Small intestine (tissue), 7 donors: ENCODE data around the gene ELMO3. TPM values are rescaled to one million over a fixed set of nuclear protein-coding genes. Genes with fewer than 3 reads are reported as not detected.
A peak's percentile ranks its signal among the peaks of the same experiment; 100 is the strongest.

Experiments
- DNase-seq, 2 donors: peaks; one replicate each; pipeline versions ENCODE4 v3.0.0 to v3.0.0-alpha.2; 2013
- FAIRE-seq: peaks from 2 replicates; lab custom pipeline; 2012; peaks lifted over from hg19 to GRCh38; lab: Jason Lieb, UNC
- H3K27ac ChIP-seq, 3 donors: one replicate each; pipeline ENCODE4 v1.5.1; 2013; ENCODE audit warnings: low read length in 2 of 3, mild to moderate bottlenecking in 2 of 3, control low read depth in 1 of 3, inconsistent platforms in 1 of 3, low read depth in 1 of 3, moderate library complexity in 1 of 3
- H3K27me3 ChIP-seq, 3 donors: one replicate each; pipeline ENCODE4 v1.6.1; 2013; ENCODE audit warnings: low read length in 3 of 3, inconsistent platforms in 1 of 3; ENCODE audit not compliant: control insufficient read depth in 3 of 3, insufficient read depth in 3 of 3
- H3K36me3 ChIP-seq, 3 donors: one replicate each; pipeline ENCODE4 v1.6.1; 2013; ENCODE audit warnings: low read length in 3 of 3, inconsistent platforms in 1 of 3, low read depth in 1 of 3, mild to moderate bottlenecking in 1 of 3, moderate library complexity in 1 of 3; ENCODE audit not compliant: control insufficient read depth in 3 of 3, insufficient read depth in 2 of 3
- H3K4me1 ChIP-seq, 3 donors: one replicate each; pipeline ENCODE4 v1.6.1; 2013; ENCODE audit warnings: low read length in 2 of 3, inconsistent platforms in 1 of 3, low read depth in 1 of 3, mild to moderate bottlenecking in 1 of 3, moderate library complexity in 1 of 3; ENCODE audit not compliant: control insufficient read depth in 3 of 3, insufficient read depth in 2 of 3
- H3K4me3 ChIP-seq, 3 donors: one replicate each; pipeline ENCODE4 v1.5.1; 2013; ENCODE audit warnings: low read length in 3 of 3, control low read depth in 1 of 3, inconsistent platforms in 1 of 3, low read depth in 1 of 3, mild to moderate bottlenecking in 1 of 3, moderate library complexity in 1 of 3
- H3K9me3 ChIP-seq, 2 donors: one replicate each; pipeline ENCODE4 v1.6.1; 2013; ENCODE audit warnings: low read depth in 1 of 2, low read length in 1 of 2; ENCODE audit not compliant: control insufficient read depth in 2 of 2, insufficient read depth in 1 of 2
- WGBS, 3 donors: extraction: QIAGEN DNeasy Blood & Tissue Kit; methylation state at CpG; one replicate each; pipeline ENCODE4 v1.1.7; 2013; 5-methylcytosine and 5-hydroxymethylcytosine counted together
- polyA plus RNA-seq, 4 donors: library from polyadenylated mRNA; stranded (reverse) in 3 of 4; unstranded in 1 of 4; fragments of 200-250 nt in 3 of 4; fragments of 120-200 nt in 1 of 4; gene quantifications; one replicate each; pipeline versions ENCODE4 v1.2.1 to v1.2.3, GENCODE V29; 2013
- donor health status: healthy with polysubstance abuse.
- donor health status: control.
- donor health status: control.
- donor health status: Bipolar disorder and iron deficiency.
- donor health status: healthy.

ELMO3 gene
- polyA plus RNA-seq, 4 donors: 36.3 to 101 (median 67.4) TPM

- DNase-seq (peak; percentile 15 to 61), FAIRE-seq (no peak)
- H3K27me3 ChIP-seq: peaks cover 0 to 18% (median 3%) of the 10 kb centered on the region in 3 donors
- H3K27ac ChIP-seq: peak overlapping the region in 1 of 3 donors; percentile 86
- H3K9me3 ChIP-seq: no peaks in the 10 kb centered on the region
- peaks cover 0 to 17% (median 0%) of the 10 kb centered on the region in 3 donors for H3K36me3 ChIP-seq
- WGBS, 3 donors: 30 to 53% (median 43%) methylated on average over 5 of the region's 5 CpGs
- H3K4me1 ChIP-seq: peaks cover 2 to 41% (median 5%) of the 10 kb centered on the region in 3 donors
- no peak overlapping the region for H3K4me3 ChIP-seq
These were observed 45.7 kb downstream of the ELMO3 start for GRCh38 chr16:67244387-67245185.

- H3K27ac ChIP-seq: peak overlapping the region in 1 of 3 donors; percentile 86
- FAIRE-seq: no peak
- DNase-seq: no peak
- peaks cover 0 to 24% (median 3%) of the 10 kb centered on the region in 3 donors for H3K27me3 ChIP-seq
- H3K9me3 ChIP-seq: no peaks in the 10 kb centered on the region
- H3K4me1 ChIP-seq: peaks cover 2 to 41% (median 5%) of the 10 kb centered on the region in 3 donors
- WGBS, 3 donors: 47 to 57% (median 51%) methylated on average over 4 of the region's 4 CpGs
- H3K36me3 ChIP-seq: peaks cover 0 to 13% (median 0%) of the 10 kb centered on the region in 3 donors
- H3K4me3 ChIP-seq: no peak overlapping the region
These were observed 46.3 kb downstream of the ELMO3 start for GRCh38 chr16:67245186-67245585.

- 7 to 18% (median 7%) methylated on average over 8 of the region's 8 CpGs for WGBS, 3 donors
- FAIRE-seq (no peak), DNase-seq (peak in 1 of 2 donors; percentile 37)
- Histone ChIP-seq H3K27me3 (peaks cover 0 to 29% (median 3%) of the 10 kb centered on the region in 3 donors), H3K27ac (peak overlapping the region; percentile 59 to 86 (median 60)), H3K4me3 (peak overlapping the region in 2 of 3 donors; percentile 73 to 78), H3K4me1 (peaks cover 2 to 37% (median 5%) of the 10 kb centered on the region in 3 donors), H3K9me3 (no peaks in the 10 kb centered on the region), H3K36me3 (peaks cover 0 to 10% (median 0%) of the 10 kb centered on the region in 3 donors)
These were observed 46.7 kb downstream of the ELMO3 start for GRCh38 chr16:67245674-67246080.

- 0 to 2% (median 1%) methylated on average over 36 to 48 of the region's 48 CpGs for WGBS, 3 donors
- Histone ChIP-seq H3K4me1 (peaks cover 2 to 32% (median 5%) of the 10 kb centered on the region in 3 donors), H3K27me3 (peaks cover 0 to 30% (median 3%) of the 10 kb centered on the region in 3 donors), H3K4me3 (peak overlapping the region; percentile 73 to 88 (median 78)), H3K9me3 (no peaks in the 10 kb centered on the region), H3K27ac (peak overlapping the region; percentile 59 to 86 (median 60)), H3K36me3 (peaks cover 0 to 9% (median 0%) of the 10 kb centered on the region in 3 donors)
- DNase-seq (peak; percentile 46 to 82), FAIRE-seq (no peak)
These were observed 47.3 kb downstream of the ELMO3 start for GRCh38 chr16:67246081-67246755.

GRCh38 chr16:67246756-67247191, 47.8 kb downstream of the ELMO3 start:
- Histone ChIP-seq H3K4me1 (peaks cover 2 to 27% (median 5%) of the 10 kb centered on the region in 3 donors), H3K27me3 (peaks cover 0 to 30% (median 3%) of the 10 kb centered on the region in 3 donors), H3K36me3 (peaks cover 0 to 9% (median 0%) of the 10 kb centered on the region in 3 donors), H3K4me3 (peak overlapping the region; percentile 73 to 88 (median 78)), H3K27ac (peak overlapping the region; percentile 59 to 86 (median 60)), H3K9me3 (no peaks in the 10 kb centered on the region)
- no peak for FAIRE-seq
- DNase-seq: peak; percentile 87 to 88
- WGBS, 3 donors: 0 to 1% (median 0%) methylated on average over 25 to 26 of the region's 26 CpGs

- peak within 1 kb of the TSS; percentile 73 to 88 (median 78) for H3K4me3 ChIP-seq
- H3K27me3 ChIP-seq: peaks cover 0 to 30% (median 3%) of the 10 kb centered on the region in 3 donors
- H3K27ac ChIP-seq: peak within 1 kb of the TSS; percentile 59 to 86 (median 60)
- 0% methylated on average over 58 to 60 of the region's 60 CpGs for WGBS, 3 donors
- H3K36me3 ChIP-seq: peaks cover 0 to 6% (median 0%) of the 10 kb centered on the region in 3 donors
- DNase-seq (peak; percentile 96), FAIRE-seq (no peak)
- H3K9me3 ChIP-seq: no peaks in the 10 kb centered on the region
- H3K4me1 ChIP-seq: peaks cover under 1 to 22% (median 5%) of the 10 kb centered on the region in 3 donors
These were observed 48.5 kb downstream of the ELMO3 start, which contains the start of gene FHOD1 for GRCh38 chr16:67247192-67248072. TSS of gene FHOD1 (minus strand) at chr16:67247481. CDS start at chr16:67247410, 71 bp downstream.

GRCh38 chr16:67248073-67248400, 49.1 kb downstream of the ELMO3 start:
- H3K27me3 ChIP-seq: peaks cover 0 to 33% (median 3%) of the 10 kb centered on the region in 3 donors
- 7 to 11% (median 7%) methylated on average over 7 of the region's 7 CpGs for WGBS, 3 donors
- no peaks in the 10 kb centered on the region for H3K9me3 ChIP-seq
- H3K4me1 ChIP-seq: peaks cover 0 to 22% (median 5%) of the 10 kb centered on the region in 3 donors
- peaks cover 0 to 7% (median 0%) of the 10 kb centered on the region in 3 donors for H3K36me3 ChIP-seq
- FAIRE-seq: no peak
- no peak for DNase-seq
- H3K4me3 ChIP-seq: peak overlapping the region; percentile 21 to 78 (median 35)
- no peak overlapping the region for H3K27ac ChIP-seq
